Testis (tissue), 2 donors: ENCODE measurements around the gene HIPK2.

ENCODE experiments used
- POLR2A ChIP-seq: fragments of 450-650 bp; IDR thresholded peaks from one replicate; pipeline ENCODE4 v1.6.1; 2017; ENCODE audit warnings: antibody characterized with exemption, mild to moderate bottlenecking, moderate library complexity
- TF ChIP-seq, protein P1 (sequence below), 3 experiments: fragments of 450-650 bp in 2 of 3; fragments of 200-600 bp in 1 of 3; sonication (generic) in 1 of 3; IDR thresholded peaks; one replicate each; pipeline ENCODE4 v1.5.1; 2016 to 2019; ENCODE audit warnings: antibody characterized with exemption in 3 of 3, mild to moderate bottlenecking in 2 of 3, moderate library complexity in 1 of 3

DNA sequence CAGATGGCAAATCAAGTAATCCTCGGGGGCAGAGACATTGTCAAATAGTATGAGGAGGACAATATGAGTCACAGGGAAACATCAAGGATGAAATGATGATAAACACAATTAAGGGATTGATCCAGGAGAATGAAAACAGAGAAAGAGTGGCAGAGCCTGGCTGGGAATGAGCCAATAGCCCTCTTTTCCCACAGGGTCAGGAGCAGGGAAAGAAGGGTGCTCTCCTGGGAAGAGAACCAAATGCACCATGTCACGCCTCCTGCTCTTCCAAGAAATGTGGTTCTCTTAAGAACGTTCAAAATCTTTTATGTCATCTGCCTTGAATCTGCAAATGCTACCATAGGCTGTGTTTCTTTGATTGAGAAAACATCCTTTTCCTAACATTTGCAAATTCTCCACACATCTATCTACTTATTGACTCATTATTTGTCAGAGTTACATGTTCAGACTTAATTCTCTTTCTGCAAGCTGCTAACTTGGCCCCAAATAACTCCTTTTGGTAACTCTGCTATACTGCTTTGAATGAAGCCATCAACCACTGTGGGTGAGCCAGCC lies 50.6 kb downstream of the HIPK2 start:
- TF ChIP-seq, protein P1, sequence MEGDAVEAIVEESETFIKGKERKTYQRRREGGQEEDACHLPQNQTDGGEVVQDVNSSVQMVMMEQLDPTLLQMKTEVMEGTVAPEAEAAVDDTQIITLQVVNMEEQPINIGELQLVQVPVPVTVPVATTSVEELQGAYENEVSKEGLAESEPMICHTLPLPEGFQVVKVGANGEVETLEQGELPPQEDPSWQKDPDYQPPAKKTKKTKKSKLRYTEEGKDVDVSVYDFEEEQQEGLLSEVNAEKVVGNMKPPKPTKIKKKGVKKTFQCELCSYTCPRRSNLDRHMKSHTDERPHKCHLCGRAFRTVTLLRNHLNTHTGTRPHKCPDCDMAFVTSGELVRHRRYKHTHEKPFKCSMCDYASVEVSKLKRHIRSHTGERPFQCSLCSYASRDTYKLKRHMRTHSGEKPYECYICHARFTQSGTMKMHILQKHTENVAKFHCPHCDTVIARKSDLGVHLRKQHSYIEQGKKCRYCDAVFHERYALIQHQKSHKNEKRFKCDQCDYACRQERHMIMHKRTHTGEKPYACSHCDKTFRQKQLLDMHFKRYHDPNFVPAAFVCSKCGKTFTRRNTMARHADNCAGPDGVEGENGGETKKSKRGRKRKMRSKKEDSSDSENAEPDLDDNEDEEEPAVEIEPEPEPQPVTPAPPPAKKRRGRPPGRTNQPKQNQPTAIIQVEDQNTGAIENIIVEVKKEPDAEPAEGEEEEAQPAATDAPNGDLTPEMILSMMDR (IDR thresholded peaks at IDR 0.05), result no peak
- no peak for TF ChIP-seq POLR2A
